GM19043 (cell line): ENCODE data around the gene IL1R2.

ENCODE experiments used
- ATAC-seq: cut with Tn5 transposase; IDR thresholded peaks from one replicate; pipeline ENCODE4 v1.9.1; 2021; ENCODE audit warnings: low read depth; ENCODE audit not compliant: unreplicated experiment

IL1R2 gene

DNA sequence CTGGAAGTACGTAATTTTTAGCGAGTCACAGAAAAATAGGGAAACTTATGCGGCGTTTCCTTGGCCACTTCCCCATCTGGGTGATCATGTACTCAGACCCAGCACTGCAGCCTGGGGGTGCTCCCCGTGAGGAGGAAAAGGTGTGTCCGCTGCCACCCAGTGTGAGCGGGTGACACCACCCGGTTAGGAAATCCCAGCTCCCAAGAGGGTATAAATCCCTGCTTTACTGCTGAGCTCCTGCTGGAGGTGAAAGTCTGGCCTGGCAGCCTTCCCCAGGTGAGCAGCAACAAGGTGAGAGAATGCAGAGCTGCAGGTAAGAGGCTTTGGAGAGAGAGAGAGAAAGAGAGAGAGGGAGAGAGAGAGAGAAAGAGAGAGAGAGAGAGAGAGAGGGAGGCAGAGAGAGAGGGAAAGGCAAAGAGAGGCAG, at the start of gene IL1R2:
Gene IL1R2 (plus strand): TSS at position 240 of the 425 bp plus-strand sequence. CDS start 16,616 bp downstream, outside the sequence.
- ATAC-seq: no peak

GRCh38 chr2:101942851-101943250, 48.9 kb upstream of the IL1R2 start:
- no peak for ATAC-seq

DNA sequence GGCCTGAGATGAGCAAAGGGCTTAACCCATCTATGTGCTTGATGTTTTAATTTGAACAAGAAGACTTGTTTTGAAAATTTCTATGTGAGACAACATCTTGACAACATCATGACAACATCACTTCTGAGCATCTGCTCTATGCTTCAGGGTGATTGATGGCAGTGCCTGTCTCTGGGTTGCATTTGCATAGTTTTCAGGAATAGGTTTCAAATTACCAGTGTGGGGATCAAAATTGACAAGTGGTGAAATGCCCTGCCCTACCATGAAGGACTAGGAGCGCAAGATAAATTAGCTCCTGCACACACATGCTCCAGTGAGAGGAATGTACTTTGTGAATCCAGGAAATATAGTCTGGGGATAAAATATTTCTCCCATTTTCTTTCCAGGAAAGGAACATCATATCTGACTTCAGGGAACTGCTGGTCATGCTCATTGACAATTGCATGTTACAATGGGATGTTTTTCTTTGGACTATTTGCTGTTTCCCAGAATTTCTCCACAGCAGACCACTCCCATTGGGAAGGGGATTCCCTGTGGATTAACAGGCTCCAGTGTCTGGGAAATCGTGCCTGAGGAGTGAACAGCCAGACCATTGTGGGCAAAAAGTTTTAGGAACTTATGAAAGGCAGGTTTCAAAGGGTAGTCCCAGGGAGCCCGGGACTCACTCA, 45.3 kb upstream of the IL1R2 start:
- ATAC-seq: no peak

GRCh38 chr2:101947374-101947773, 44.4 kb upstream of the IL1R2 start:
- ATAC-seq: no peak

- ATAC-seq: no peak
Measured at GRCh38 chr2:101948625-101949155, 43.1 kb upstream of the IL1R2 start.

GRCh38 chr2:101949304-101949703, 42.5 kb upstream of the IL1R2 start:
- ATAC-seq: no peak

DNA sequence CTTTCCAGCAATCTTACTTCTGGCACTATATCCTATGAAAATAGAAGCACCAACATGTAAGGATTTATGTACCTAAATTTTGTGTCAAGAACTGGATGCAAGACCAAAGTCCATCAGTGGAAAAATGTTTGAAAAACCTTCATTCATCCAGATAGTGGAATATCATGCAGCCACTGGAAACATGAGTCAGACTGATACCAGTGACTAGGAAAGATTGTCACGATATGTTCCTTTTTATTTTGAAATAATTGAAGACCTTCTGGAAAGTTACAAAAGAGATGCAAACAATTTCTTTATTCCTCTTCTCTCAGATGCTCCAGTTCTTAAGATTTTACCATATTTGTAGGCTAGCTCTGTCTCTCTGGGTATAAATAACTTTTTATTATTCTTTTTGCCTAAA, 40.5 kb upstream of the IL1R2 start:
- no peak for ATAC-seq

DNA sequence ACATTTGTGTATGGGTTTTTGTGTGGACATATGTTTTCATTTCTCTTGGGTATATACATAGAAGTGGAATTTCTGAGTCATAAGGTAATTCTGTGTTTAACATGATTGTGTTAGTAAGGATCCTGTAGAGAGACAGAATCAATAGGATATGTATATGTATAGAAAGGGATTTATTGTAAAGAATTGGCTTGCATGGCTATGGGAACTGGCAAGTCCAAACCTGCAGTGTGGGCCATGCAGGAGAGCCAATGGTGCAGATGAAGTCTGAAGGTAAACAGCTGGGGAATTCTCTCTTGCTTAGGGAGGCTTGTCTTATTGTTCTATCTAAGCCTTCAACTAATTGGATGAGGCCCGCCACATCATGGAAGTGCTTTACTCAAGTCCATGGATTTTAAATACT, 39.2 kb upstream of the IL1R2 start:
- ATAC-seq: no peak

- ATAC-seq: no peak
Measured at GRCh38 chr2:101956465-101957438, 35.0 kb upstream of the IL1R2 start.

GRCh38 chr2:101958061-101958460, 33.7 kb upstream of the IL1R2 start:
- no peak for ATAC-seq

DNA sequence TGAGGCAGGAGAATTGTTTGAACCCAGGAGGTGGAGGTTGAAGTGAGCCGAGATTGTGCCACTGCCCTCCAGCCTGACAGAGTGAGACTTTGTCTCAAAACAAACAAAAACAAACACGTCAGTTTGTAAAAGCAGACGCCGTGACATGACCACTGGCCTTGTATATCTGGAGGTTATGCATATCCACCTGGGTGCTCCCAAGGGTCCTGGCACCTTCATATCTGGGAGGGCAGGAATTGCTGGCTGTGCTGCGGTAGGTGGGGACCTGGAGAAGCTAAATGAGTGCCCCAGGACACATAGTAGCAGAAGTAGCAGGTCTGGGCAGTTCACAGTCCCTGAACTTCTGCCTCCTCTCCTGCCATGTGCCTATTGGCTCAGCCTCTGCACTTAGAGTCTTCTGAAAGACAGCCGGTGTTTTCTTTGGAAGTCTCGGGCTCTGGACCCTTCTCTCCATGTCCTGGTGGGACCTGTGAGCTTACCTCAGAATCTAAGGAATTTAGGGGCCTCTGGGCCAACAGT, 30.9 kb upstream of the IL1R2 start:
- no peak for ATAC-seq

GRCh38 chr2:101961338-101962191, 30.2 kb upstream of the IL1R2 start:
- ATAC-seq: no peak

DNA sequence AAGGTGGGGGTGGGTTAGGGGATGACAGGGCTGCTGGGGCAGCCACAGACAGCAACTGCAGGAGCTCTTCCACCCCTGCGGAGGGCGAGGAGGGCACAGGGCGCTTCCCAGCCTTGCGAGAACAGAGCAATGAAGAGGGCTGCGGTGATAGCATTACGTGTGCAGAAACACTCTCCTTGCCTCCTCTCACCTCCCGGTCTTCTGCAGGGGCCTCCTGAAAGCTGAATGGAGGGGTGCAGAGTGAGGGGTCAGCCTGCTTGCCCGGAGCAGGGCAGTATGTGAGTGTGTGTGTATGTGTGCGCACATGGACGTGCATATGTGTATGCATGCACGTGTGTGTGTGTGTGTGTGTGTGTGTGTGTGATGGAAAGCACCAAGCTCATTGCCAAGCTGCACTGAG, 29.5 kb upstream of the IL1R2 start:
- no peak for ATAC-seq

DNA sequence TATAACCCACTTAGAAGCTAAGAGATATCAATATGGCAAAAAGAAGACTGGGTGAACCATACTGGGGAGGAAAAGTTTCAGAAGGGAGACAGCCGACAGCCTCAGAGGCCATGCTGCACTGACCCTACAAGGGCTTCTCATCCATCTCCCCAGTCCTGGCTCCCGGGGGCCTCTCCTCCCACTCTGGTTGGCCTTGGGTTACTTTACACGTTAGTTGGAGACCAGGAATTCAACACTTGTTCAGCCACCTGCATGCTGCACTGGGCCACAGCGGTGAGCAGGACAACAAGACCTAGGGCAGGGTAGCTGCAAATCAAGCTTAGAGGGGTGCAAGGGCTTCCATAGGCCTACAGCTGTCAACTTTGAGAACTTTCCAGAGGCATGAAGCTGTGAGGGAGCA, 28.6 kb upstream of the IL1R2 start:
- no peak for ATAC-seq

DNA sequence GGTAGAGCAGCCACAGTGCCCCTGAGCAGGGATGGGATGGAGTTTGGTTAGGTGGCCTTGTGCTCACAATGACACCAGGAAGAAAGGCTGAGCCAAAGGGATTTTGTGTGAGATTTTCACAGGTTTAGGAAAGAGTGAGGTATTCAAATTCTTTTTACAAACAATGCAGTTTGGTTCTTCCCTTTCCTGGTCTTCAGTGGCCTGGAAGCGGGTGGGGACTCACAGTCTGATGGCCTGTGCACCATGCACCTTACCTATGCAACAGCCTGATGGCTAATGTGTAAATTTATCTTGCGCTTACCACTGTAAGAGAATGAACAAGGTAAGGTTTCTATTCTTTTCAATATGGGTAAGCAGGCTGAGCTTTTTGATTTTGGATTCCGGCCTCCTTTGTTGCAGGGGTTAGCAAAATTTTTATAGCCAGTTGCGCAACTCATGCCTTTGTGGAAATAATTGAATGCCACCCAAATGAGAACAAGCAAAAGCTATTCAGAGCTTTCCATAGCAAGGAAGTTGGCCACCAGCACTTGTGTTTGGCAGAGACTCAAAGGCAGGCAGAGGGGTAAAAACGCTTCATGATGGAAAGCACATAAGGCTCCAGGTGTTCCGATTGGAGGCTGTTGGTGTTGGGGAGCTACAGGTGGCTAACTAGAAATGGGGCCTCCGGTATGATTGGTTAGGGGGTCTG, 23.8 kb upstream of the IL1R2 start:
- ATAC-seq: no peak

DNA sequence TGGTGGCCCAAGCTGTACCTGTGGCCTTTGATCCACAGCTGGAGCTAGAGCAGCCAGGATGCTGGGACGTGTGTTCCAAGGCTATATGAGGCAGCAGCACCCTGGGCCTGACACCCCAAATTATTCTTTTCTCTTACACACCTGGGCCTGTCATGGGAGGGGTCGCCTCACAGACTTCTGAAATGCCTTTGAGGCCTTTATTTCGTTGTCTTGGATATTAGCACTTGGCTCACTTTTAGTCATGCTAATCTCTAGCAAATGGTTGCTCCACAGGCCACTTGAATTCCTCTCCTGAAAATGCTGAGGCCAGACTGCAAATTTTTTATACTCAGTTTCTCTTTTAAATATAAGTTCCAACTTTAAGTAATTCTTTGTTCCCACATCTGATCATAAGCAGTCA, 22.0 kb upstream of the IL1R2 start:
- no peak for ATAC-seq

DNA sequence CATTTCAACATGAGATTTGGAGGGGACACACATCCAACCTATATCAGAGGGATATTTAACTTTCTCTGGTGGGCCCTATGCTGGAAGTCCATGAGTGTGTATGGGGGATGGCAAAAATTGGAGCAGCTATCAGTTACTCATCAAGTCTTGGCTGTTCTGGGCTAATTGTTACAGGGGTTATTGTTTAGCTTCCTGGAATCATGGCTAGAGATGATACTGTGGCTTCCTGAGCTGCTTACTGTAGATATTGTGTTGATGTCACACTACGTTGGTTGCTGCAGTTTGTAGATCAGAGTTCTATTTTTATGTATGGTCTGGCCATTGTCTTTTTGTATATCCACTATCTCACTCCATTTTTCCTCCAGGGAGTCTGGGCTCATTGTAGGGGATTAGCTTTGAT, 20.9 kb upstream of the IL1R2 start:
- ATAC-seq: no peak

DNA sequence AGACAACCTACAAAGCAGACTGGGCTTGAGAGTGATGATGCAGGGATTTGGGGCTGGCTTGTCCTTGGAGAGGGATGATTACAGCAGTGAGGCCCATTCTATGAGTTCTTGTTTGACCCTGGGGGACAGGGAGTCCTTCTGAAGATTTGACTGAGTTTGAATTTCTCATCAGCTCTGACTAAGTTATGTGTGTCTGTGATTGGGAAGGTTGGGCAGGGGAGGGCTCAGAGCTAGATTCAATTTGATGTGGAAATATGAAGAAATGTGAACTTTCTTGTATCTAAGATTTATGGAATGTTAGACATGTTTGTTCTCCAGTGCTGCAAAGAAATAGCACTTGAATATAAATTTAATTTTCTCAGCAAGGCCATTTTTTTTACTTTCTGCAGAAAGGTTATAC, 19.9 kb upstream of the IL1R2 start:
- no peak for ATAC-seq

GRCh38 chr2:101972621-101973434, 18.9 kb upstream of the IL1R2 start:
- ATAC-seq: no peak
